Neuronal stem cell (in vitro differentiated cells): Measurements from ENCODE around the gene TRIM66.

ENCODE experiments used
- DNase-seq: peaks from one replicate; pipeline ENCODE4 v3.0.0-alpha.2; 2013; ENCODE audit warnings: low spot score
- H2AFZ ChIP-seq: one replicate; pipeline ENCODE4 v1.6.1; 2013; ENCODE audit warnings: mild to moderate bottlenecking, low read length, inconsistent platforms
- H2AK5ac ChIP-seq: 2 replicates; pipeline ENCODE4 v1.6.1; 2013; ENCODE audit warnings: low read depth, mild to moderate bottlenecking, inconsistent platforms, low read length, moderate library complexity, mixed read lengths
- H2BK120ac ChIP-seq: 2 replicates; pipeline ENCODE4 v1.6.1; 2013; ENCODE audit warnings: low read depth, mild to moderate bottlenecking, inconsistent platforms, low read length, moderate library complexity, mixed read lengths
- H2BK12ac ChIP-seq: one replicate; pipeline ENCODE4 v1.6.1; 2013; ENCODE audit warnings: low read length, inconsistent platforms
- H2BK15ac ChIP-seq: 2 replicates; pipeline ENCODE4 v1.6.1; 2013; ENCODE audit warnings: mild to moderate bottlenecking, low read length, inconsistent platforms, mixed read lengths
- H2BK5ac ChIP-seq: one replicate; pipeline ENCODE4 v1.6.1; 2013; ENCODE audit warnings: inconsistent platforms, mild to moderate bottlenecking, low read length, moderate library complexity
- H3K14ac ChIP-seq: one replicate; pipeline ENCODE4 v1.6.1; 2013; ENCODE audit warnings: low read length, inconsistent platforms
- H3K18ac ChIP-seq: 2 replicates; pipeline ENCODE4 v1.6.1; 2013; ENCODE audit warnings: low read length, inconsistent platforms
- H3K23ac ChIP-seq: 2 replicates; pipeline ENCODE4 v1.6.1; 2013; ENCODE audit warnings: low read depth, mild to moderate bottlenecking, mixed read lengths, low read length, inconsistent platforms; ENCODE audit not compliant: poor library complexity
- H3K27ac ChIP-seq: replicated peaks from 3 replicates; pipeline ENCODE4 v1.5.1; 2013; ENCODE audit warnings: low read length, inconsistent platforms
- H3K27me3 ChIP-seq, 3 experiments: 2 replicates each; pipeline ENCODE4 v1.6.1; 2013; ENCODE audit warnings: low read length in 3 of 3, mild to moderate bottlenecking in 2 of 3, inconsistent platforms in 1 of 3, low read depth in 1 of 3, mixed read lengths in 1 of 3, moderate library complexity in 1 of 3; ENCODE audit not compliant: control insufficient read depth in 3 of 3, insufficient read depth in 3 of 3
- H3K36me3 ChIP-seq, 2 donors: replicated peaks in 1 of 2; 2 replicates each; pipeline ENCODE4 v1.6.1; 2013; ENCODE audit warnings: low read length in 2 of 2; ENCODE audit not compliant: control insufficient read depth in 2 of 2, insufficient read depth in 2 of 2
- H3K4ac ChIP-seq: 2 replicates; pipeline ENCODE4 v1.6.1; 2013; ENCODE audit warnings: inconsistent platforms, mild to moderate bottlenecking, low read length, moderate library complexity
- H3K4me1 ChIP-seq, 2 donors: 1 replicate in 1 of 2; 2 replicates in 1 of 2; pipeline ENCODE4 v1.6.1; 2013; ENCODE audit warnings: low read length in 2 of 2, low read depth in 1 of 2; ENCODE audit not compliant: control insufficient read depth in 2 of 2, insufficient read depth in 1 of 2
- H3K4me2 ChIP-seq: one replicate; pipeline ENCODE4 v1.6.1; 2013; ENCODE audit warnings: mild to moderate bottlenecking, low read length, inconsistent platforms; ENCODE audit not compliant: insufficient read depth, poor library complexity, severe bottlenecking
- H3K4me3 ChIP-seq, 2 donors: 2 replicates each; pipeline ENCODE4 v1.5.1; 2013; ENCODE audit warnings: low read length in 2 of 2, mild to moderate bottlenecking in 2 of 2, inconsistent platforms in 1 of 2, moderate library complexity in 1 of 2
- H3K79me1 ChIP-seq: one replicate; pipeline ENCODE4 v1.6.1; 2013; ENCODE audit warnings: low read depth, mild to moderate bottlenecking, inconsistent platforms, low read length, moderate library complexity
- H3K9ac ChIP-seq: one replicate; pipeline ENCODE4 v1.6.1; 2013; ENCODE audit warnings: mild to moderate bottlenecking, low read depth, low read length, inconsistent platforms; ENCODE audit not compliant: poor library complexity
- H3K9me3 ChIP-seq, 2 donors: replicated peaks in 1 of 2; 2 replicates each; pipeline versions ENCODE3 to v1.6.1; 2013; ENCODE audit warnings: low read length in 2 of 2, mild to moderate bottlenecking in 2 of 2, inconsistent platforms in 1 of 2, low read depth in 1 of 2, mixed read lengths in 1 of 2, moderate library complexity in 1 of 2; ENCODE audit not compliant: control insufficient read depth in 2 of 2, insufficient read depth in 1 of 2
- H4K8ac ChIP-seq: one replicate; pipeline ENCODE4 v1.6.1; 2013; ENCODE audit warnings: low read depth, mild to moderate bottlenecking, inconsistent platforms, low read length, moderate library complexity
- H4K91ac ChIP-seq: one replicate; pipeline ENCODE4 v1.6.1; 2013; ENCODE audit warnings: low read length, low read depth, mild to moderate bottlenecking, inconsistent platforms; ENCODE audit not compliant: poor library complexity
- WGBS, 2 donors: extraction: QIAGEN DNeasy Blood & Tissue Kit; methylation state at CpG; one replicate each; pipeline ENCODE4 v1.1.7; 2013; ENCODE audit warnings: missing lambda C conversion rate in 2 of 2, mixed read lengths in 1 of 2; ENCODE audit not compliant: insufficient read length in 2 of 2, insufficient replicate concordance in 1 of 2; ENCODE audit errors: extremely low coverage in 2 of 2; 5-methylcytosine and 5-hydroxymethylcytosine counted together

The TRIM66 gene

DNA sequence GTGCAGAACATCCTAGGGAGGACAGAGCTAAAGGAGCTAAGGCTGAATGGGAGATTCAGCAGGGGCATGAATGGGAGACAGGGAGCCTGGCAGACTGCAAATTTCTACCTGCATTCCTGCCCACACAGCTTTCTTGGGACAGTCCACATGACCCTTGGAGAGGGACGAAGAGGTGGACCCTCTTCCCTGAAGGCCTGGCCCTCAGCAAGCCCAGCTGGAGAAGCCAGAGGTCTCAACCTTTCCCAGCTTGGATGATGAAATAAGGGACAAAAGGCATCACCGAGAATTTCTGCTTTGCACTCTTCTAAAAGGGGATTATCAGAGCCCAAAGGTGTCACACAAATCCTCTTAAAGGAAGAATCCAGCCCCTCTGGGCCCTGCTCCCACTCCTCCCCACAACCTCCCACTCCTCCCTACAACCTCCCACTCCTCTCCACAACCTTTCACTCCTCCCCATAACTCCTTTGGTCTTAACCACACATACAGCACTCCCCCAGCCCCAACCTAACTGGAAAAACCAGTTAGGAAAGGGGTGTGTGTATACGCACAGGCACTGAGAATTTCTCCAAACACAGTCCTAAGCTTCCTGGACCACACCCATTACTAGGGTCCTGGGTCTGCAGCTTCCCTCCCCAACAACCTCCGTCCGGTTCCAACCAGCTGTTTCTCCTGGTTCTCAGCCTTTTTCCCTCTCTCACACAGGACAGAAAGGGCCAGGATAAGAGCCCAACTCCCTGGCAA lies 38.6 kb upstream of the TRIM66 start:
- Histone ChIP-seq H3K18ac (peak overlapping the region; percentile 80), H3K14ac (no peak overlapping the region), H3K36me3 (peaks cover 19 to 69% of the 10 kb centered on the region in 2 donors), H3K79me1 (no peaks in the 10 kb centered on the region), H3K4me2 (no peak overlapping the region), H2AK5ac (peak overlapping the region; percentile 37), H3K4ac (no peak overlapping the region), H4K91ac (no peak overlapping the region), H3K27me3 (no peaks in the 10 kb centered on the region), H2AFZ (no peak overlapping the region), H2BK5ac (peak overlapping the region; percentile 56), H3K4me3 (no peak overlapping the region), H2BK120ac (no peak overlapping the region), H2BK12ac (no peak overlapping the region), H4K8ac (no peak overlapping the region), H3K9me3 (no peaks in the 10 kb centered on the region), H3K9ac (no peak overlapping the region), H3K27ac (peak overlapping the region; percentile 29), H3K4me1 (peaks cover 13 to 35% of the 10 kb centered on the region in 2 donors), H2BK15ac (no peak overlapping the region), H3K23ac (no peak overlapping the region)
- DNase-seq, result no peak
- no CpG with 5 or more reads among the region's 5 CpGs for WGBS, 2 donors

DNA sequence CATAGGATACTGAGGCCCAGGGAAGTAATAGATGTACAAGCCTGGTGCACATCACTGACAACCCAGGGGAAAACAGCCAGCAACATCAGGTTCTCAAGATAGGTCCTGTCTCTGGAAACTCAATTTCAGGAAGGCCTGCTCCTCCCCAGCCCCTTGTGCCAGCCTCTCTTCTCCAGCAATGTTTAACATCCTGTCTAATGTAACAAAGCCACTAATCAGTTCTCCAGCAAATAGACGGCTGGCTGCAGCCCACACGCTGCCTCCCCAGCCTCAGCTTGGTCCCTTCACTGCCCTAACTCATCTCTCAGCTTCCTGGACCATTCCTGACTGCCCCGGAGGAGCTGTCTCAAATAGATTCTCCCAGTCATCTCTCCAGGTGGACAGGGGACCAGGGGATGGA lies 37.9 kb upstream of the TRIM66 start:
- no peak overlapping the region for H3K27ac ChIP-seq
- DNase-seq, result no peak

DNA sequence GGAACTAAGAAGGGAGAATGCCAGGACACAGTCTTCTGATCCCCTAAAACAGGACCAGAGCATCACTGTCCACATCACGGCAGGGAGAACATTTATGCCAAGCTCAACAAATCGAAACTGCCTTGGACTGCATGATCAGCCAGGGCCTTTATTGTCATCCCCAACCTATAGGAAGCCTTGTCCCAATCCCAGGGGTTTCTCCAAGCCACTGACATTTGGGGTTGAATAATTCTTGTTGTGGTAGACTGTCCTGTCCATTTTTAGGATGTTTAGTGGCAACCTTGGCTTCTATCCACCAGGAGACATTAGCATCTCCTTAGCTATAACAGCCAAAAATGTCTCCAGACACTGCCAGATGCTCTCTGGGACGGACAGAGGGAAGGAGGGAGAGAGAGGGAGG lies 37.3 kb upstream of the TRIM66 start:
- Histone ChIP-seq H2BK5ac (no peak overlapping the region), H2BK12ac (no peak overlapping the region), H3K18ac (no peak overlapping the region), H3K4me2 (no peak overlapping the region), H2BK15ac (no peak overlapping the region), H2AK5ac (no peak overlapping the region), H2BK120ac (no peak overlapping the region), H3K36me3 (peaks cover 19 to 72% of the 10 kb centered on the region in 2 donors), H3K4me1 (peaks cover 13 to 35% of the 10 kb centered on the region in 2 donors), H3K23ac (no peak overlapping the region), H2AFZ (no peak overlapping the region), H3K9me3 (no peaks in the 10 kb centered on the region), H3K9ac (no peak overlapping the region), H3K4me3 (no peak overlapping the region), H3K79me1 (no peaks in the 10 kb centered on the region), H4K91ac (no peak overlapping the region), H3K4ac (no peak overlapping the region), H3K27ac (no peak overlapping the region), H4K8ac (no peak overlapping the region), H3K14ac (no peak overlapping the region), H3K27me3 (no peaks in the 10 kb centered on the region)
- no peak for DNase-seq
- WGBS, 2 donors, result no CpG with 5 or more reads among the region's 3 CpGs

More for the DNA sequence above, 37.9 kb upstream of the TRIM66 start:
- Histone ChIP-seq H2BK5ac (no peak overlapping the region), H2AK5ac (no peak overlapping the region), H3K4me1 (peaks cover 13 to 35% of the 10 kb centered on the region in 2 donors), H3K36me3 (peaks cover 19 to 70% of the 10 kb centered on the region in 2 donors), H3K23ac (no peak overlapping the region), H3K9ac (no peak overlapping the region), H3K9me3 (no peaks in the 10 kb centered on the region), H2AFZ (no peak overlapping the region), H4K91ac (no peak overlapping the region), H3K4ac (no peak overlapping the region), H4K8ac (no peak overlapping the region), H3K4me3 (no peak overlapping the region), H3K18ac (no peak overlapping the region), H2BK12ac (no peak overlapping the region), H3K4me2 (no peak overlapping the region), H2BK120ac (no peak overlapping the region), H2BK15ac (no peak overlapping the region), H3K14ac (no peak overlapping the region), H3K27me3 (no peaks in the 10 kb centered on the region), H3K79me1 (no peaks in the 10 kb centered on the region)
- no CpG with 5 or more reads among the region's 3 CpGs for WGBS, 2 donors

DNA sequence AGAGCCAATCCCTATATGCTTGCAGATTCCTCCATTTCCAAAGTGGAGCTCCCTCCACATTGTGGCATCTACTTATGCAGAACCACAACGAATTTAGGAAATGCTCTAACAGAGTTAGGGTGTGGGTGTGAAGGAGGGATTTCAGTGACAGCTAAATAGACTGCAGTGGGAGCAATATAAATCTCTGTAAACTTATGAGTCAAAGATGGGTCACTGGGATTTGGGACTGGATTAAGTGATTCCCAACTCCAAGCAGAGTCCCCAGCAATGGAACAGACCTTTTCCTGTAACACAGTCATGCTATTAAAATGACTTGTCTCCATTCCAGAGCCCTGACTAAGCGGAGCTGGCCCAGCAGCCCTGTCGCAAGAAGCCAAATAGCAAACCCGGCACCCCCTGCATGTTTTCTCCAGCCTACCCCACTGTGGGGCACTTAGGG lies 36.8 kb upstream of the TRIM66 start:
- Histone ChIP-seq H2AK5ac (no peak overlapping the region), H3K18ac (no peak overlapping the region), H3K27ac (no peak overlapping the region), H3K79me1 (no peaks in the 10 kb centered on the region), H2BK5ac (no peak overlapping the region), H3K9ac (no peak overlapping the region), H3K4me3 (no peak overlapping the region), H3K4me2 (no peak overlapping the region), H3K9me3 (no peaks in the 10 kb centered on the region), H3K23ac (no peak overlapping the region), H3K4me1 (peaks cover 13 to 31% of the 10 kb centered on the region in 2 donors), H2BK12ac (no peak overlapping the region), H3K27me3 (no peaks in the 10 kb centered on the region), H4K8ac (no peak overlapping the region), H4K91ac (no peak overlapping the region), H2BK15ac (no peak overlapping the region), H3K14ac (no peak overlapping the region), H3K36me3 (peaks cover 20 to 72% of the 10 kb centered on the region in 2 donors), H3K4ac (no peak overlapping the region), H2BK120ac (no peak overlapping the region), H2AFZ (no peak overlapping the region)
- WGBS, 2 donors, result no CpG with 5 or more reads among the region's 4 CpGs
- no peak for DNase-seq
